HCT116 (cell line): Measurements from ENCODE around the gene FOXN3. TPM values are rescaled to one million over a fixed set of nuclear protein-coding genes. Genes with fewer than 3 reads are reported as not detected.

ENCODE experiments used
- ATAC-seq: fragments of 200-7000 bp; cut with Tn5 transposase; 2 replicates; pipeline ENCODE4 v1.9.1; 2020; ENCODE audit warnings: mild to moderate bottlenecking, moderate library complexity
- BruUV-seq: library from RNA; stranded (reverse); fragments of 400-500 nt; replicated peaks from 2 replicates; lab custom pipeline; 2021; lab: Mats Ljungman, UMichigan
- CTCF ChIA-PET: fragments of 300-600 bp; sonication (Branson Sonifier 250); formaldehyde crosslinking; loops from one replicate; lab custom pipeline; 2021; ENCODE audit warnings: antibody characterized with exemption; lab: Charles Lee
- POLR2A ChIA-PET: fragments of 300-600, 350-600 bp; sonication (Branson Sonifier 250); formaldehyde crosslinking; loops from one replicate; lab custom pipeline; 2021; ENCODE audit warnings: antibody characterized with exemption; lab: Charles Lee
- RAD21 ChIA-PET, 2 experiments: fragments of 300-600 bp; sonication (Branson Sonifier 250); formaldehyde crosslinking; loops; one replicate each; lab custom pipeline; 2023; ENCODE audit warnings: low total read pairs in 2 of 2; ENCODE audit not compliant: uncharacterized antibody in 2 of 2, unreplicated experiment in 2 of 2, low non-redundant PET in 1 of 2; lab: Charles Lee
- DNase-seq: peaks from one replicate; pipeline ENCODE4 v3.0.0-alpha.2; 2010; ENCODE audit warnings: low read depth, low spot score
- H2AFZ ChIP-seq: fragments of 200-600 bp; shearing (Covaris generic), sonication (generic); 2 replicates; pipeline ENCODE4 v1.6.1; 2017; ENCODE audit warnings: low read depth, mixed run types, mixed read lengths, antibody characterized with exemption, low read length; ENCODE audit not compliant: poor library complexity, severe bottlenecking
- H3K27ac ChIP-seq: 2 replicates; pipeline ENCODE4 v1.5.1; 2012; ENCODE audit warnings: low read depth, low read length
- H3K27me3 ChIP-seq: fragments of 200-600 bp; sonication (generic); 2 replicates; pipeline ENCODE4 v1.6.1; 2016; ENCODE audit warnings: mixed run types, low read length, mixed read lengths; ENCODE audit not compliant: insufficient read depth
- H3K36me3 ChIP-seq, 2 experiments: fragments of 200-500 bp in 1 of 2; fragments of 200-600 bp in 1 of 2; sonication (Bioruptor generic) in 1 of 2; sonication (generic) in 1 of 2; 2 replicates each; pipeline versions ENCODE4 v1.5.1 to v1.6.1; 2014 to 2016; ENCODE audit warnings: low read length in 2 of 2, inconsistent platforms in 1 of 2, mixed read lengths in 1 of 2, mixed run types in 1 of 2; ENCODE audit not compliant: insufficient read depth in 2 of 2, control insufficient read depth in 1 of 2
- H3K4me1 ChIP-seq, 2 experiments: fragments of 200-600 bp in 1 of 2; sonication (generic) in 1 of 2; 2 replicates each; pipeline versions ENCODE4 v1.5.1 to v1.6.1; 2012 to 2017; ENCODE audit warnings: low read length in 2 of 2, inconsistent platforms in 1 of 2, mild to moderate bottlenecking in 1 of 2, mixed read lengths in 1 of 2, mixed run types in 1 of 2, moderate library complexity in 1 of 2; ENCODE audit not compliant: insufficient read depth in 2 of 2, control insufficient read depth in 1 of 2
- H3K4me2 ChIP-seq: fragments of 200-600 bp; sonication (generic); 2 replicates; pipeline ENCODE4 v1.6.1; 2017; ENCODE audit warnings: mixed run types, low read length, mixed read lengths
- H3K4me3 ChIP-seq, 2 experiments: fragments of 200-600 bp in 1 of 2; sonication (generic) in 1 of 2; replicated peaks in 1 of 2; 2 replicates each; pipeline ENCODE4 v1.5.1; 2011 to 2016; ENCODE audit warnings: low read length in 2 of 2, control low read depth in 1 of 2, low read depth in 1 of 2, mild to moderate bottlenecking in 1 of 2, mixed read lengths in 1 of 2, mixed run types in 1 of 2
- H3K79me2 ChIP-seq: fragments of 200-600 bp; sonication (generic); 2 replicates; pipeline ENCODE4 v1.6.1; 2017; ENCODE audit warnings: mild to moderate bottlenecking, mixed run types, low read length, moderate library complexity, mixed read lengths; ENCODE audit not compliant: insufficient read depth
- H3K9ac ChIP-seq: fragments of 200-600 bp; sonication (generic); 2 replicates; pipeline ENCODE4 v1.6.1; 2016; ENCODE audit warnings: low read length, mixed read lengths
- H3K9me2 ChIP-seq: fragments of 200-600 bp; sonication (generic), shearing (Covaris generic); 2 replicates; pipeline ENCODE4 v1.6.1; 2017; ENCODE audit warnings: mixed run types, mild to moderate bottlenecking, moderate library complexity; ENCODE audit not compliant: insufficient read depth
- H3K9me3 ChIP-seq, 2 experiments: fragments of 200-500 bp in 1 of 2; fragments of 200-600 bp in 1 of 2; sonication (Bioruptor generic) in 1 of 2; sonication (generic) in 1 of 2; 2 replicates each; pipeline ENCODE4 v1.6.1; 2014 to 2017; ENCODE audit warnings: low read length in 2 of 2, mixed read lengths in 2 of 2, inconsistent platforms in 1 of 2, low read depth in 1 of 2, mild to moderate bottlenecking in 1 of 2, mixed run types in 1 of 2, moderate library complexity in 1 of 2; ENCODE audit not compliant: control insufficient read depth in 1 of 2, insufficient read depth in 1 of 2
- H4K20me1 ChIP-seq: fragments of 200-600 bp; sonication (generic), shearing (Covaris generic); 2 replicates; pipeline ENCODE4 v1.6.1; 2017; ENCODE audit warnings: mixed run types, mild to moderate bottlenecking, moderate library complexity; ENCODE audit not compliant: insufficient read depth
- CBX3 ChIP-seq: IDR thresholded peaks from 2 replicates; pipeline ENCODE4 v1.6.1; 2012; ENCODE audit warnings: low read depth
- EGR1 ChIP-seq: IDR thresholded peaks from 2 replicates; pipeline ENCODE4 v1.6.1; 2012; ENCODE audit warnings: low read depth
- ELF1 ChIP-seq: IDR thresholded peaks from 2 replicates; pipeline ENCODE4 v1.6.1; 2012; ENCODE audit warnings: low read depth, borderline replicate concordance
- RAD21 ChIP-seq: IDR thresholded peaks from 2 replicates; pipeline ENCODE4 v1.6.1; 2012; ENCODE audit warnings: low read depth, mild to moderate bottlenecking
- SP1 ChIP-seq: IDR thresholded peaks from 2 replicates; pipeline ENCODE4 v1.6.1; 2012; ENCODE audit warnings: low read depth
- SRF ChIP-seq: IDR thresholded peaks from 2 replicates; pipeline ENCODE4 v1.6.1; 2012; ENCODE audit warnings: low read depth
- TCF7L2 ChIP-seq: IDR thresholded peaks from 2 replicates; pipeline ENCODE4 v1.7.0; 2011; ENCODE audit warnings: borderline replicate concordance, inconsistent platforms; ENCODE audit not compliant: insufficient read depth, insufficient read length; ENCODE audit errors: extremely low read depth
- ZNF274 ChIP-seq: fragments of 200-500 bp; sonication (Bioruptor generic); IDR thresholded peaks from 2 replicates; pipeline ENCODE4 v1.6.1; 2014; ENCODE audit warnings: mild to moderate bottlenecking, low read depth, low read length, inconsistent platforms
- intact Hi-C: fragments of 100-400 bp; cut with micrococcal nuclease; formaldehyde crosslinking; loops from 2 replicates; pipeline ENCODE4 v1.10.0; 2022
- total RNA-seq: library from RNA; stranded (reverse); gene quantifications from one replicate; pipeline ENCODE4 v1.2.1, GENCODE V29; 2021; ENCODE audit not compliant: unreplicated experiment
- TF ChIP-seq, protein P1 (sequence below): IDR thresholded peaks from 2 replicates; pipeline ENCODE4 v1.6.1; 2012
- TF ChIP-seq, protein P2 (sequence below), 3 experiments: fragments of 200-600 bp in 1 of 3; sonication (generic) in 1 of 3; IDR thresholded peaks in 2 of 3; conservative IDR thresholded peaks in 1 of 3; 2 replicates each; pipeline ENCODE4 v1.5.1; 2012 to 2017; ENCODE audit warnings: low read depth in 2 of 3, low read length in 2 of 3, antibody characterized with exemption in 1 of 3, borderline replicate concordance in 1 of 3, control low read depth in 1 of 3, mild to moderate bottlenecking in 1 of 3, mixed read lengths in 1 of 3, mixed run types in 1 of 3, moderate library complexity in 1 of 3; ENCODE audit not compliant: insufficient read depth in 1 of 3
- TF ChIP-seq, protein P3 (sequence below): IDR thresholded peaks from 2 replicates; pipeline ENCODE4 v1.6.1; 2011; ENCODE audit warnings: mild to moderate bottlenecking, low read length, moderate library complexity; ENCODE audit not compliant: insufficient replicate concordance; ENCODE audit errors: extremely low read depth
- TF ChIP-seq, protein P4 (sequence below): IDR thresholded peaks from 2 replicates; pipeline ENCODE4 v1.6.1; 2012

Gene FOXN3
- total RNA-seq, 1 experiment from 2014 or later = 20.0 TPM

DNA sequence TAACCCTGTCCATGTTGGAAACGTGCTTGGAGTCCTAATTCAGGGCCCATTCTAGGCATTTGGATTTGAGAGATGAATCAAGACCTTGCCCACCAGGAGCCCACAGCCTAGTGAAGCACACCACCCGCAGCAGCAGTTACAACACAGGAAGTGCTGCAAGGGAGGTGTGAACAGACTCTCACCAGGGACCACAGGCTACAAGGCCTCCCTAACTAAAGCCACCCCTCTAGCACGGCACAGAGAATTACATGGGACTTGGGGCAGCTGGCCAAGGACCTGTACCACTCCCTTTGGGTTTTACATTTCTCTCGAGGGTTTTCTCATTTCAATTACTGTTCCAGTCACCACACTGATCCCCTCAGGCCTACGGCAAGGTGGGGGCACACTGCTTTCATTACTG, 49.5 kb upstream of the FOXN3 start:
- ChIA-PET POLR2A (no interaction called here), CTCF (no interaction called here), RAD21 (no interaction called here)
- intact Hi-C loops = no loop called here
- no peaks in the 10 kb centered on the region for H3K36me3 ChIP-seq
- DNase-seq (no peak), ATAC-seq (no peak)
- H3K4me1 ChIP-seq = no peaks in the 10 kb centered on the region
- H4K20me1 ChIP-seq = no peaks in the 10 kb centered on the region
- no peaks in the 10 kb centered on the region for H3K9me2 ChIP-seq
- no peak overlapping the region for H3K4me3 ChIP-seq
- no peaks in the 10 kb centered on the region for H3K79me2 ChIP-seq
- no peaks in the 10 kb centered on the region for H3K27me3 ChIP-seq
- no peak overlapping the region for H2AFZ ChIP-seq
- no peak overlapping the region for H3K9ac ChIP-seq
- TF ChIP-seq ELF1 = no peak
- no peak overlapping the region for H3K27ac ChIP-seq
- H3K4me2 ChIP-seq = no peak overlapping the region
- no peaks in the 10 kb centered on the region for H3K9me3 ChIP-seq
- no TSS peak for BruUV-seq

DNA sequence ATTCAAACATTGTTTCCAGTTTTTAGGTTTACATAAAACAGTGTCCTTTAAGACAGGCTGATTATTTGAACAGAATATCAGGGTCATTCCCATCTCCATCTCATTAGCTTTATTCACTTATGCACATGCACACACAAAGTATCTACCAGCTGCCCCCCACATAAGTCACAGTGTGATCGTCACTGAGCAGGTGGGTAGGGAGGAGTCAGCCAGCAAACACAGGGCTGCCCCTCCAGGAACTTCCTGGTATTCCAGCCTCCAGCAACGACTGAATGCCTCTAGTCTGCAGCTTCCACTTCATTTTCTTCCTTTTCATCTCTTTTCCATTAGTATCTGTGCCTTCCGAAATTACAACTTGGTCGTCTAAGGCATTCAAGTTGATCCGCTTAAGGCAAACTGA, 48.8 kb upstream of the FOXN3 start:
- POLR2A ChIA-PET = no interaction called here
- no peak for ATAC-seq
- Histone ChIP-seq H3K4me3 (no peak overlapping the region), H3K79me2 (no peaks in the 10 kb centered on the region), H3K9me3 (no peaks in the 10 kb centered on the region), H3K9ac (no peak overlapping the region), H3K36me3 (no peaks in the 10 kb centered on the region), H4K20me1 (no peaks in the 10 kb centered on the region), H2AFZ (no peak overlapping the region), H3K9me2 (no peaks in the 10 kb centered on the region), H3K4me1 (no peaks in the 10 kb centered on the region), H3K27ac (no peak overlapping the region), H3K27me3 (no peaks in the 10 kb centered on the region), H3K4me2 (no peak overlapping the region)
- intact Hi-C loops = no loop called here
- no TSS peak for BruUV-seq
- CTCF ChIA-PET = no interaction called here
- DNase-seq = no peak
- RAD21 ChIA-PET = no interaction called here
- TF ChIP-seq RAD21 (no peak), ZNF274 (no peak), CBX3 (no peak), EGR1 (no peak), SP1 (no peak), SRF (no peak), TCF7L2 (no peak)
- TF ChIP-seq, protein P1, sequence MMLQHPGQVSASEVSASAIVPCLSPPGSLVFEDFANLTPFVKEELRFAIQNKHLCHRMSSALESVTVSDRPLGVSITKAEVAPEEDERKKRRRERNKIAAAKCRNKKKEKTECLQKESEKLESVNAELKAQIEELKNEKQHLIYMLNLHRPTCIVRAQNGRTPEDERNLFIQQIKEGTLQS = no peak
- TF ChIP-seq, protein P2, sequence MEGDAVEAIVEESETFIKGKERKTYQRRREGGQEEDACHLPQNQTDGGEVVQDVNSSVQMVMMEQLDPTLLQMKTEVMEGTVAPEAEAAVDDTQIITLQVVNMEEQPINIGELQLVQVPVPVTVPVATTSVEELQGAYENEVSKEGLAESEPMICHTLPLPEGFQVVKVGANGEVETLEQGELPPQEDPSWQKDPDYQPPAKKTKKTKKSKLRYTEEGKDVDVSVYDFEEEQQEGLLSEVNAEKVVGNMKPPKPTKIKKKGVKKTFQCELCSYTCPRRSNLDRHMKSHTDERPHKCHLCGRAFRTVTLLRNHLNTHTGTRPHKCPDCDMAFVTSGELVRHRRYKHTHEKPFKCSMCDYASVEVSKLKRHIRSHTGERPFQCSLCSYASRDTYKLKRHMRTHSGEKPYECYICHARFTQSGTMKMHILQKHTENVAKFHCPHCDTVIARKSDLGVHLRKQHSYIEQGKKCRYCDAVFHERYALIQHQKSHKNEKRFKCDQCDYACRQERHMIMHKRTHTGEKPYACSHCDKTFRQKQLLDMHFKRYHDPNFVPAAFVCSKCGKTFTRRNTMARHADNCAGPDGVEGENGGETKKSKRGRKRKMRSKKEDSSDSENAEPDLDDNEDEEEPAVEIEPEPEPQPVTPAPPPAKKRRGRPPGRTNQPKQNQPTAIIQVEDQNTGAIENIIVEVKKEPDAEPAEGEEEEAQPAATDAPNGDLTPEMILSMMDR (IDR thresholded peaks at IDR 0.05 in 2 of 3, conservative IDR thresholded peaks at IDR 0.05 in 1 of 3; ENCODE audit: borderline replicate concordance in 1 of 3, insufficient read depth in 1 of 3, low read depth in 2 of 3, low read length in 2 of 3) = no peak
- TF ChIP-seq, protein P3, sequence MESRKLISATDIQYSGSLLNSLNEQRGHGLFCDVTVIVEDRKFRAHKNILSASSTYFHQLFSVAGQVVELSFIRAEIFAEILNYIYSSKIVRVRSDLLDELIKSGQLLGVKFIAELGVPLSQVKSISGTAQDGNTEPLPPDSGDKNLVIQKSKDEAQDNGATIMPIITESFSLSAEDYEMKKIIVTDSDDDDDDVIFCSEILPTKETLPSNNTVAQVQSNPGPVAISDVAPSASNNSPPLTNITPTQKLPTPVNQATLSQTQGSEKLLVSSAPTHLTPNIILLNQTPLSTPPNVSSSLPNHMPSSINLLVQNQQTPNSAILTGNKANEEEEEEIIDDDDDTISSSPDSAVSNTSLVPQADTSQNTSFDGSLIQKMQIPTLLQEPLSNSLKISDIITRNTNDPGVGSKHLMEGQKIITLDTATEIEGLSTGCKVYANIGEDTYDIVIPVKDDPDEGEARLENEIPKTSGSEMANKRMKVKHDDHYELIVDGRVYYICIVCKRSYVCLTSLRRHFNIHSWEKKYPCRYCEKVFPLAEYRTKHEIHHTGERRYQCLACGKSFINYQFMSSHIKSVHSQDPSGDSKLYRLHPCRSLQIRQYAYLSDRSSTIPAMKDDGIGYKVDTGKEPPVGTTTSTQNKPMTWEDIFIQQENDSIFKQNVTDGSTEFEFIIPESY = no peak
- TF ChIP-seq, protein P4, sequence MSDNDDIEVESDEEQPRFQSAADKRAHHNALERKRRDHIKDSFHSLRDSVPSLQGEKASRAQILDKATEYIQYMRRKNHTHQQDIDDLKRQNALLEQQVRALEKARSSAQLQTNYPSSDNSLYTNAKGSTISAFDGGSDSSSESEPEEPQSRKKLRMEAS = no peak
